GM21825 (cell line): ENCODE measurements around the gene CENATAC.
A peak's percentile ranks its signal among the peaks of the same experiment; 100 is the strongest.
"Not testable (repeated sequence)": the region's sequence is repeated elsewhere in the genome, so short reads cannot be mapped to it uniquely, and the experiment has no call there.

Experiments
- ATAC-seq: cut with Tn5 transposase; IDR thresholded peaks from one replicate; pipeline ENCODE4 v1.9.1; 2021; ENCODE audit warnings: mild to moderate bottlenecking, moderate library complexity; ENCODE audit not compliant: unreplicated experiment

CENATAC gene

DNA sequence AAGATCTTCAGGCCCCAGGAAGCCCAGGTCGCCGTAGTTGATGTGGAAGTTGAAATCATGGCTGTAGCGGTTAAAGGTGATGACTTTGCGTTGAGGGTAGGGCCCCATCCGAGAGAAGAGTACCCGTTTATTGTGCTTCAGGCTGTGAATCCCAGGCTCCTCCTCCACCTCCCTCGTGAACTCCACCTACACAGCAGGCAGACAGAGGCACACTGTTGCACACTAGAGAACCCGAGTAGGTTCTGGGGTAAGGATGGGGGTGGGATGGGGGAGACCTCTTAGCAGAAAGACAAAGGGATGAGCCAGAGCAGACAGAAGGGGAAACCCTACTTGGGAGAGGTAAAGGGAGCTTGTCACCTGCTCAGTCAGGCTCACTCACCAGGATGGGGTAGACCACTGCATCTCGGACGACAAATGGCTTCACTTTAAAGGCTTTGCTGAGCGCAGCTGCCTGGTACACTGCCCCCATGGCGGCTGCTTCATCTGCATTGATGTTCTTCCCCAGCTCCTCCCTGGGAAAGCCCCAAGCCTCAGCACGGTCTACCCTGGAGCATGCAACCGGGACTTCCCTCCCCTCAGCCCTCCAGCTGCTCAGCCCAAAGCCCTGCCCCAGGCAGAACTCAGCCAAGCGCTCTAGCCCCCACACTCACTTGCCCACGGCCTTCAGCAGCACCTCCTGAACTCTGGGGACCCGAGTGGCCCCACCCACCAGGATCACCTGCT lies 53.7 kb downstream of the CENATAC start:
- ATAC-seq: peak; percentile 47

GRCh38 chr11:119052163-119052814 lies 54.4 kb downstream of the CENATAC start:
- no peak for ATAC-seq

DNA sequence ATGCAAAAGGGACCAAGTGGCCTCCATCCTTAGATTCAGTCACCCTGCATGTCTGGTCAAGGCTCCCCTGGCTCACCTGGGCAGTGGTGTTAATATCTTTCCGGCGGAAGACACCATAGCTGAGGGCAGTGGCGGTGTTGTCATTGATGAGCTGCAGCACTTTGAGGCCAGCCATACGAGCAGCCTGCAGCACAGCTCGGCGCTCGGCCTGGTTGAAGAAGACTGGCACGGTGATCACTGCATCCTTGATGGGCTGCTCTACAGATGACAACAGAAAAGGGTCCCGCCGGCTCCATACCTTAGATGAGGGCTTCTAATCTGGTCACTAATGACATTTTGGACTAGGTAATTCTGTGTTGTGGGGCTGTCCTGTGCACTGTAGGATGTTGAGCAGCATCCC lies 56.5 kb downstream of the CENATAC start:
- no peak for ATAC-seq

DNA sequence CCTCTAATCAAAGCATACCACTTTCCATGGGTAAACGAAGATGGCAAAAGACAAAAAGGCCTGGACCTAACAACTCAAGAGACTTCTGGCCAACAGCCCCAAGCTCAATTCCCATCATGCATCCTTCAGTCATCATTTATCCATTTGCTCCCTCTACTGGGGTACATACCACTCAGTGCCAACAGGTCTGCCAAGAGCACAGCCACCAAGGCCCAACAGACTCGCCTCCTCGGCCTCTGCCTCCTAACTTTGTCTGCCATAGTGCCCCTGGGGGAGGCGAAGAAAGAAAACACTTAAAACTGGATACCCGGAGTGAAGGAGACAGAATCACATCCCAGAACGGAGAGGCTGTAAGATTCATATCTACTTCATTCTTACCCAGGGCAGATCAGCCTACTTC lies 58.0 kb downstream of the CENATAC start:
- no peak for ATAC-seq

DNA sequence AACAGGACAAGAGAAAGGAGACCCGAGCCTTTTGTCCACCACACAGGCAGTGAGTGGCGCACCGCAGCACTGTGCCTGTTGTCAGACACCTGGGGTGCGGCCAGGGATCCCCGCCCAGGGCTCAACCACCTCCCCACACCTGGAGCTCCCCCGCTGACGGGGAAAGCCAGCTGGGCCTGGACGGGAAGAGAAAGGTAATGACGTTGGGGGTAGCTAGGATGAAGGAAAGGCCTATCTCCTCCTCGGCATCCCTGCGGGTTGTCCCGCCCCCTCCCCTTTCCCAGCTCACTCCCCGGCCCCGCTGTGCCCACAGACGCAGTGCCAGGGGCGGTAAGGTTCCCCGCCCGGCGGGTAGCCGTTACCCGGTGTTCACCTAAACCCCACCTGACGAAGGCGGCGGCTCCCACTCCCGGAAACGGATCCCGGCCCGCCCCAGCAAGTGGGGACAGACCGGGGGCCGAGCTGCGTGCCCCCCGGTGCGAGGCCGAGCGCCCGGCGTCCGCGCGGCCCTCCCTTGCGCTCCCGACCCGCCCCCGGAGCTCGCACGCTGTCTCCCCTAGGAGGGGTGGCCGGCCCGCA lies 58.6 kb downstream of the CENATAC start:
- no peak for ATAC-seq

- peak; percentile 90 for ATAC-seq
These were observed 59.2 kb downstream of the CENATAC start, which contains the start of gene HYOU1 for GRCh38 chr11:119057000-119057769. Gene HYOU1, minus strand, starts transcription at chr11:119057205. Its CDS starts 1,045 bp downstream, at chr11:119056160.

DNA sequence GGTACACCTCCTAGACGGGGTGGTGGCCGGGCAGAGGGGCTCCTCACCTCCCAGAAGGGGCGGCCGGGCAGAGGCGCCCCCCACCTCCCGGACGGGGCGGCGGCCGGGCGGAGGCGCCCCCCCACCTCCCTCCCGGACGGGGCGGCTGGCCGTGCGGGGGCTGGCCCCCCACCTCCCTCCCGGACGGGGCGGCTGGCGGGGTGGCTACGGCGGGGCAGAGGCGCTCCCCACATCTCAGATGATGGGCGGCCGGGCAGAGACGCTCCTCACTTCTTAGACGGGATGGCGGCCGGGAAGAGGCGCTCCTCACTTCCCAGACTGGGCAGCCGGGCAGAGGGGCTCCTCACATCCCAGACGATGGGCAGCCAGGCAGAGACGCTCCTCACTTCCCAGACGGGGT lies 61.2 kb downstream of the CENATAC start:
- ATAC-seq: not testable (repeated sequence)

GRCh38 chr11:119061256-119061655 lies 63.3 kb downstream of the CENATAC start:
- no peak for ATAC-seq

DNA sequence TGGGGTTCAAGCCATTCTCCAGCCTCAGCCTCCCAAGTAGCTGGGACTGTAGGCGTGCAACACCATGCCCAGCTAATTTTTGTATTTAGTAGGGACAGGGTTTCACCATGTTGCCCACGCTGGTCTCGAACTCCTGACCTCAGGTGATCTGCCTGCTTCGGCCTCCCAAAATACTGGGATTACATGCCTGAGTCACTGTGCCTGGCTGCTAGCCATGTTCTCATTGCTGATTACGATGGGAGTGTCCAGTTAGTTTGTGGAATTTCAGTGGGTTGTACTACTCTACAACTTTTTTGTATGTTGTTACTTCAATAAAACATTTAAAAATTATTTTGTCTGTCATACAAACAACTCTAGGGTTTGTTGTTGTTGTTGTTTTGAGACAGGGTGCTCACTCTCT lies 64.8 kb downstream of the CENATAC start:
- no peak for ATAC-seq

DNA sequence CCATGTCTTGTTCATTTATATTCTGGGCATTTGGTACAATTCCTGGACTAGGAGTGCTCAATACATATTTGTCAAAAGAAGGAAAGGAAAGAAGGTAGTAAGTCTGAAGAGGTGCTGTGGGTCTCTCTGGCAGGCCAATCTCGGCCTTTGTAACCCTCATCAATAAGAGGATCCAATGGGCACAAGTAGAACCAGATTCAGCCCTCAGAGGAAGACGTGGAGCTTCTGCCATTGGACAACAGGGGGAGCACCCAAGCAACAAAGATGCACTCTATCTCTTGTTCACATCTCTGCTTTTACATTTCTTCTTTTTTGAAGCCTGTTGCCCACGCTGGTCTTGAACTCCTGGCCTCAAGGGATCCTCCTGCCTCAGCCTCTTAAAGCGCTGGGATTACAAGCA lies 67.4 kb downstream of the CENATAC start:
- no peak for ATAC-seq
